ENCODE measurements around the gene KLC4. TPM values are rescaled to one million over a fixed set of nuclear protein-coding genes. Genes with fewer than 3 reads are reported as not detected.

KLC4 gene
- total and polyA plus RNA-seq, 9 of the 15 experiments (the other 6 are each of a cell fraction or from before 2014, with no cell fraction given) = 1.7 to 16.2 (median 7.7) TPM

DNA sequence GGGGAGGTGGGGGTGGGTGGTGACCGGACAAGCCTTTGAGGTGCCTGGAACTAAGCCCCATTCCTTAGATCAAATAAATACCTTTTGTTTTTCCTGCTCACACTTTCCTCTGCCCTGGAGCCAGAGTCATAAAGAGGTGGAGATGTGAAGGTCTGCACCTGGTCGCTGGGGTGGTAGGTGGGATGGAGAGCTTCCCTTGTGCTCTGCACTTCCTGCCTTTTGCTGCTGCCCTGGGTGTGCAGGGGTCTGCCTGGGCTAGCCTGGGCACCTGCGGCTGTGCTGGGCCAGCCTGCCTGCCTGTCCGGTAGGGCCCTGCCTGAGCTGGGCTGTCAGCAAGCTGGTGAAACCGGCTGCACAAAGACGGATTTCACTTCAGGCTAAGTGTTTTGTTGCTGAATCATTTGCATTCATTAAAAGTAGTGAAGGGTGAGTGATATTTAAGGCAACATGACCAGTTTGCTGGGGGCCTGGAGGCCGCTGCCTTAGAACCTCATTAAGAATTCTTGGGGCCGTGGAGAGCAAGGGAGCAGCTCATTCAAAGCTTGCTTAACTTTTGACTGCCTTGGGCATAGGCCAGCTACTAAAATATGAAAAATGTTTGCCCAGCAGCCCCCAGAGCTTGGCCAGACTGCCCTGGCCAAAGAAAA is 37.1 kb downstream of the KLC4 start (continued):
- TF ChIP-seq MAFF (IDR thresholded peaks at IDR 0.05; ENCODE audit: low read length) = peak; percentile 27; the same call in 1 of the 2 replicates
- TF ChIP-seq MTF1 (CRISPR knock-in tag; IDR thresholded peaks at IDR 0.05; ENCODE audit: borderline replicate concordance) = no peak
- TF ChIP-seq GABPB1 (CRISPR knock-in tag; IDR thresholded peaks at IDR 0.05) = no peak
- 0 out of 2 replicates have a peak, but pooled peaks have one; percentile 31 for TF ChIP-seq ZFX (CRISPR knock-in tag; IDR thresholded peaks at IDR 0.05)
- TF ChIP-seq, protein P1, sequence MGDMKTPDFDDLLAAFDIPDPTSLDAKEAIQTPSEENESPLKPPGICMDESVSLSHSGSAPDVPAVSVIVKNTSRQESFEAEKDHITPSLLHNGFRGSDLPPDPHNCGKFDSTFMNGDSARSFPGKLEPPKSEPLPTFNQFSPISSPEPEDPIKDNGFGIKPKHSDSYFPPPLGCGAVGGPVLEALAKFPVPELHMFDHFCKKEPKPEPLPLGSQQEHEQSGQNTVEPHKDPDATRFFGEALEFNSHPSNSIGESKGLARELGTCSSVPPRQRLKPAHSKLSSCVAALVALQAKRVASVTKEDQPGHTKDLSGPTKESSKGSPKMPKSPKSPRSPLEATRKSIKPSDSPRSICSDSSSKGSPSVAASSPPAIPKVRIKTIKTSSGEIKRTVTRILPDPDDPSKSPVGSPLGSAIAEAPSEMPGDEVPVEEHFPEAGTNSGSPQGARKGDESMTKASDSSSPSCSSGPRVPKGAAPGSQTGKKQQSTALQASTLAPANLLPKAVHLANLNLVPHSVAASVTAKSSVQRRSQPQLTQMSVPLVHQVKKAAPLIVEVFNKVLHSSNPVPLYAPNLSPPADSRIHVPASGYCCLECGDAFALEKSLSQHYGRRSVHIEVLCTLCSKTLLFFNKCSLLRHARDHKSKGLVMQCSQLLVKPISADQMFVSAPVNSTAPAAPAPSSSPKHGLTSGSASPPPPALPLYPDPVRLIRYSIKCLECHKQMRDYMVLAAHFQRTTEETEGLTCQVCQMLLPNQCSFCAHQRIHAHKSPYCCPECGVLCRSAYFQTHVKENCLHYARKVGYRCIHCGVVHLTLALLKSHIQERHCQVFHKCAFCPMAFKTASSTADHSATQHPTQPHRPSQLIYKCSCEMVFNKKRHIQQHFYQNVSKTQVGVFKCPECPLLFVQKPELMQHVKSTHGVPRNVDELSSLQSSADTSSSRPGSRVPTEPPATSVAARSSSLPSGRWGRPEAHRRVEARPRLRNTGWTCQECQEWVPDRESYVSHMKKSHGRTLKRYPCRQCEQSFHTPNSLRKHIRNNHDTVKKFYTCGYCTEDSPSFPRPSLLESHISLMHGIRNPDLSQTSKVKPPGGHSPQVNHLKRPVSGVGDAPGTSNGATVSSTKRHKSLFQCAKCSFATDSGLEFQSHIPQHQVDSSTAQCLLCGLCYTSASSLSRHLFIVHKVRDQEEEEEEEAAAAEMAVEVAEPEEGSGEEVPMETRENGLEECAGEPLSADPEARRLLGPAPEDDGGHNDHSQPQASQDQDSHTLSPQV (IDR thresholded peaks at IDR 0.05) = peak; percentile 17; the same call in 1 of the 2 replicates
- peak; percentile 27; the same call in 1 of the 2 replicates for TF ChIP-seq PKNOX1 (IDR thresholded peaks at IDR 0.05)
- TF ChIP-seq FIP1L1 (IDR thresholded peaks at IDR 0.05; ENCODE audit: low read depth, low read length, poor library complexity, severe bottlenecking) = no peak
- TF ChIP-seq, protein P2, sequence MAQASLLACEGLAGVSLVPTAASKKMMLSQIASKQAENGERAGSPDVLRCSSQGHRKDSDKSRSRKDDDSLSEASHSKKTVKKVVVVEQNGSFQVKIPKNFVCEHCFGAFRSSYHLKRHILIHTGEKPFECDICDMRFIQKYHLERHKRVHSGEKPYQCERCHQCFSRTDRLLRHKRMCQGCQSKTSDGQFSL (CRISPR knock-in tag; IDR thresholded peaks at IDR 0.05) = no peak
- TF ChIP-seq, protein P2 (tag; IDR thresholded peaks at IDR 0.05) = no peak
- TF ChIP-seq ZNF316 (IDR thresholded peaks at IDR 0.05) = peak; percentile 83
- peak; percentile 52 for TF ChIP-seq MAFK (IDR thresholded peaks at IDR 0.05; ENCODE audit: low read length)
- TF ChIP-seq NFE2 (IDR thresholded peaks at IDR 0.05; ENCODE audit: low read depth) = peak; percentile 89
